Choroid plexus epithelial cell (primary cell): Measurements from ENCODE around the gene DERL3.

ENCODE experiments used
- DNase-seq: peaks from one replicate; pipeline ENCODE4 v3.0.0-alpha.2; 2010; ENCODE audit warnings: low read depth
- H3K4me3 ChIP-seq: 2 replicates; pipeline ENCODE4 v1.5.1; 2011; ENCODE audit warnings: low read depth, mild to moderate bottlenecking, control low read depth, low read length, moderate library complexity
- CTCF ChIP-seq: conservative IDR thresholded peaks from 2 replicates; pipeline ENCODE4 v1.5.1; 2011; ENCODE audit warnings: low read depth, mild to moderate bottlenecking, control low read depth, inconsistent platforms, low read length, moderate library complexity

The DERL3 gene

DNA sequence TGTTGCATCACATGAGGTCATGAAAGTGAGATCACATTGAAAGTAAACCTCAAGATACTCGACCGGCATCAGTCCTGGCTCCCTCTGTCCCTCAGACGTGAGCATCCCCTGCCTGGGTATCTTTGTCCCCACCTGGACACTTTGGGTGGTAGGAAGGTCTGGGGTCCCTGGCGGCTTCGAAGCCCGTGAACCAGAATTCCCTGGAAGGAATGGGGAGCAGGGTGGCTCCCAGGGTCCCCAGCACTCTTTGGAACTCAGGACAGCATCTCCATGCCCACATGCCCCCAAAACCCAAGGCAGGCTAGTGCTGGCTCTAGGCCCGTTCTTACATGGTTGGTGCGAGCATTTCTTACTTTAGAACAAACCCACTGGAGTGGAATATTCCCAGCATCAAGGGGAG is 7.5 kb downstream of the DERL3 start:
- TF ChIP-seq CTCF: no peak
- no peak for DNase-seq
- H3K4me3 ChIP-seq: no peak overlapping the region

- peak; percentile 90 for DNase-seq
- TF ChIP-seq CTCF: no peak
- no peak overlapping the region for H3K4me3 ChIP-seq
Observed at GRCh38 chr22:23829845-23830372, 8.9 kb downstream of the DERL3 start.

GRCh38 chr22:23828800-23829680 is 9.8 kb downstream of the DERL3 start:
- no peak for TF ChIP-seq CTCF
- no peak for DNase-seq
- no peak overlapping the region for H3K4me3 ChIP-seq

DNA sequence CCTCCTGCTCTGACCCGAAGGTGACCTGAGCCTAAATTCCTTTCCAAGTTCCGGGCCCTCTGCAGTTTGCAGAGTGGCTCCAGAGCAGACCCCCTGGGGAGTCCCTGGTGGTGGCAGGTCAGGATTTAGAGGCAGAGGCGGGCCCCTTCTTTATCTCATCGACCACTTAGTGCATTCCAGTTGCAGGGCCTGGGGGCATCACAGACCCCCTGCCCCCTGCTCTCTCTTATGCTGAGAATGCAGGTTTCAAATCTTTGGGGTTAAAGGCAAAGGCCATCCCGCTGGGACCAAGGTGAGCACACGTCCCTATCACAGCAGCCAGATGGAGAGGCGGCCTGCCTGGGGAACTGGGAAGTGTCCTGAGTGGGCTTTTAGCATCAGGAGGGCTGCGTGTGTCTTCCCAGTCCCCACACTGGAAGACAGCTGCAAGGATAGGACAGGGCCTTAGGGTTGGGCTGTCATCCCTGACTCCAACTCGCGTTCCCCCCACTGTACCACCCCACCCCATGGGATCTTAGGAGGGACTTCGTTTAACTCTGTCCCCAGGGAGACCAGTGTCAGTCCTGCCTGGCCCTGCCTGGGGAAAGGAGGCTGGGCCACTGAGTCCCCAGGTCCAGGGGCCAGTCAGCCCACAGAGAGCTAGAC is 11.3 kb downstream of the DERL3 start:
- no peak overlapping the region for H3K4me3 ChIP-seq

DNA sequence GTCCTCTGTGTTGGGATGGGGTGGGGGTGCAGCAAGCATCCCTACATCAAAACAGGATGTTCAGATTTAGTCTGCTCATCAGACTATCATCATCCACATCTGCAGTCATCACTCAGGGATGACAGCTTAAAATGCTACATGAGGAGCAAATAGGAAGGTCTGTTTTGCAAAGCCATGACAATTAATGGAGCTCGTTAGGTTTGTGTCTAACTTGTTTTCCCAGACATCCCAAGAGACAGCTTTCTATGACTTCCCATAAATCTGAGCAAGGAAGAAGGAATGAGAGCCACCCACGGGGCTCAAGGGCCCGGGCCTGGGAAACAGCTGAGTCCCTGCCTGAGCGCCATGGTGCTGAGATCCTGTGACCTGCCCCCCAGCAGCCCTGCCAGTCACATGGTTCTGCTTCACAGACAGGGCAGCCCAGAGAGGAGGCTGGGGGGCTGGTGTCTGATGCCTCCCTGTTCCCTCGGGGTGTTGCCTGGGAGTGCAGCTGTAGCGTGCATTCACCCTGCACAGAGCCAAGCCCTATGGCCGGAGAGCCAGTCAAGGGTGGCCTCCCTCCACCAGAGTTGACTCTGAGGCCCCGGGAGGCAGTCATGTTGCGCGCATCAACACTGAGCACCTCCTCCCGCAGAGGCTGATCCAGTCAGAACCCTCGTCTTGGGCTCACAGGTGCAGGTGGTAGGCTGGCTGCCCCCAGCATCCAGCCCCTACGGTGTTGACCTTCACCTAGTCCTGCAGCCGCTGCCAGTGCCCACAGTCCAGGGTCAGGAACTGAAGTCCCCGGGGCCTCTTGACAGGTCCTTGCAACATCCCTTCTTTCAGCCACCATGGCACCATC is 12.1 kb downstream of the DERL3 start:
- no peak for TF ChIP-seq CTCF
- peak; percentile 33 for DNase-seq
- H3K4me3 ChIP-seq: no peak overlapping the region

More for the DNA sequence above, 11.3 kb downstream of the DERL3 start:
- DNase-seq: no peak
- no peak for TF ChIP-seq CTCF

- no peak for DNase-seq
- no peak overlapping the region for H3K4me3 ChIP-seq
- no peak for TF ChIP-seq CTCF
Observed at GRCh38 chr22:23825246-23825905, 13.4 kb downstream of the DERL3 start.
